HEK293 (cell line): Measurements from ENCODE around the gene SRGN.

Experiments used
- CTCF ChIA-PET: fragments of 350-600 bp; formaldehyde crosslinking; extraction: SDS; loops from one replicate; lab custom pipeline; 2021; ENCODE audit warnings: antibody characterized with exemption; lab: Yijun Ruan, JAX
- POLR2A ChIA-PET: fragments of 300-600 bp; formaldehyde crosslinking; extraction: SDS; loops from one replicate; lab custom pipeline; 2020; ENCODE audit warnings: antibody characterized with exemption, inconsistent platforms; lab: Yijun Ruan, JAX
- H3K27ac ChIP-seq: fragments of 200-500 bp; sonication (Bioruptor generic); 2 replicates; pipeline ENCODE4 v1.5.1; 2014; ENCODE audit warnings: low read depth, low read length, control low read depth, inconsistent platforms; ENCODE audit errors: extremely low read depth
- H3K36me3 ChIP-seq, 2 experiments: fragments of 200-500 bp in 1 of 2; sonication (Bioruptor generic) in 1 of 2; 1 replicate in 1 of 2; 2 replicates in 1 of 2; pipeline ENCODE4 v1.5.1; 2014 to 2017; ENCODE audit warnings: inconsistent platforms in 2 of 2, low read length in 2 of 2; ENCODE audit not compliant: control insufficient read depth in 2 of 2, insufficient read depth in 1 of 2
- H3K4me1 ChIP-seq: fragments of 200-500 bp; sonication (Bioruptor generic); 2 replicates; pipeline ENCODE4 v1.5.1; 2014; ENCODE audit warnings: mild to moderate bottlenecking, low read length, inconsistent platforms; ENCODE audit not compliant: control insufficient read depth, insufficient read depth
- H3K4me3 ChIP-seq: 2 replicates; pipeline ENCODE4 v1.5.1; 2011; ENCODE audit warnings: low read depth, mild to moderate bottlenecking, control low read depth, low read length, moderate library complexity
- H3K9me3 ChIP-seq: fragments of 200-500 bp; sonication (Bioruptor generic); 2 replicates; pipeline ENCODE4 v1.5.1; 2014; ENCODE audit warnings: low read depth, low read length, inconsistent platforms; ENCODE audit not compliant: control insufficient read depth, insufficient read depth
- KLF7 ChIP-seq: fragments of 450-650 bp; formaldehyde crosslinking; IDR thresholded peaks from 2 replicates; pipeline ENCODE4 v1.5.1; 2016; ENCODE audit warnings: missing biosample characterization, missing genetic modification characterization, borderline replicate concordance
- SCRT2 ChIP-seq: fragments of 450-650 bp; formaldehyde crosslinking; IDR thresholded peaks from 2 replicates; pipeline ENCODE4 v1.5.1; 2016; ENCODE audit warnings: missing biosample characterization, missing genetic modification characterization
- SP7 ChIP-seq: fragments of 450-650 bp; formaldehyde crosslinking; IDR thresholded peaks from 2 replicates; pipeline ENCODE4 v1.5.1; 2016; ENCODE audit warnings: missing biosample characterization, missing genetic modification characterization
- WT1 ChIP-seq: fragments of 450-650 bp; formaldehyde crosslinking; IDR thresholded peaks from 2 replicates; pipeline ENCODE4 v1.5.1; 2016; ENCODE audit warnings: missing biosample characterization, missing genetic modification characterization
- ZBTB21 ChIP-seq: fragments of 450-650 bp; formaldehyde crosslinking; IDR thresholded peaks from 2 replicates; pipeline ENCODE4 v1.5.1; 2017; ENCODE audit warnings: missing biosample characterization, missing genetic modification characterization
- ZFHX2 ChIP-seq: fragments of 450-650 bp; formaldehyde crosslinking; conservative IDR thresholded peaks from 2 replicates; pipeline ENCODE4 v1.5.1; 2016; ENCODE audit warnings: missing biosample characterization, missing genetic modification characterization
- ZIC2 ChIP-seq: fragments of 450-650 bp; formaldehyde crosslinking; IDR thresholded peaks from 2 replicates; pipeline ENCODE4 v1.5.1; 2016; ENCODE audit warnings: missing biosample characterization, missing genetic modification characterization
- ZNF138 ChIP-seq: fragments of 450-650 bp; formaldehyde crosslinking; IDR thresholded peaks from 2 replicates; pipeline ENCODE4 v1.5.1; 2016; ENCODE audit warnings: missing biosample characterization, missing genetic modification characterization, borderline replicate concordance
- ZNF2 ChIP-seq: fragments of 450-650 bp; formaldehyde crosslinking; IDR thresholded peaks from 2 replicates; pipeline ENCODE4 v1.5.1; 2016; ENCODE audit warnings: missing biosample characterization, missing genetic modification characterization
- ZNF223 ChIP-seq: fragments of 450-650 bp; formaldehyde crosslinking; IDR thresholded peaks from 2 replicates; pipeline ENCODE4 v1.5.1; 2016; ENCODE audit warnings: missing biosample characterization, missing genetic modification characterization
- ZNF248 ChIP-seq: fragments of 450-650 bp; formaldehyde crosslinking; IDR thresholded peaks from 2 replicates; pipeline ENCODE4 v1.5.1; 2017; ENCODE audit warnings: missing biosample characterization, missing genetic modification characterization
- ZNF501 ChIP-seq: fragments of 450-650 bp; formaldehyde crosslinking; IDR thresholded peaks from 2 replicates; pipeline ENCODE4 v1.5.1; 2016; ENCODE audit warnings: missing biosample characterization, missing genetic modification characterization
- ZNF558 ChIP-seq: fragments of 450-650 bp; formaldehyde crosslinking; IDR thresholded peaks from 2 replicates; pipeline ENCODE4 v1.5.1; 2016; ENCODE audit warnings: missing biosample characterization, missing genetic modification characterization
- ZNF561 ChIP-seq: fragments of 450-650 bp; IDR thresholded peaks from 2 replicates; pipeline ENCODE4 v1.5.1; 2018; ENCODE audit warnings: missing biosample characterization, missing genetic modification characterization, borderline replicate concordance
- ZNF654 ChIP-seq: fragments of 450-650 bp; formaldehyde crosslinking; IDR thresholded peaks from 2 replicates; pipeline ENCODE4 v1.5.1; 2016; ENCODE audit warnings: low read depth, missing biosample characterization, missing genetic modification characterization
- ZNF664 ChIP-seq: fragments of 450-650 bp; formaldehyde crosslinking; IDR thresholded peaks from 2 replicates; pipeline ENCODE4 v1.5.1; 2016; ENCODE audit warnings: missing biosample characterization, missing genetic modification characterization
- ZNF843 ChIP-seq: fragments of 450-650 bp; formaldehyde crosslinking; IDR thresholded peaks from 2 replicates; pipeline ENCODE4 v1.5.1; 2016; ENCODE audit warnings: missing biosample characterization, missing genetic modification characterization
- TF ChIP-seq, protein P1 (sequence below): fragments of 450-650 bp; formaldehyde crosslinking; IDR thresholded peaks from 2 replicates; pipeline ENCODE4; 2016; ENCODE audit warnings: missing biosample characterization, missing genetic modification characterization
- TF ChIP-seq, protein P2 (sequence below): fragments of 450-650 bp; formaldehyde crosslinking; IDR thresholded peaks from 2 replicates; pipeline ENCODE4 v1.5.1; 2016; ENCODE audit warnings: missing biosample characterization, missing genetic modification characterization
- TF ChIP-seq, protein P3 (sequence below): IDR thresholded peaks from 2 replicates; pipeline ENCODE4 v1.6.1; 2011; ENCODE audit warnings: mild to moderate bottlenecking, low read depth, low read length, borderline replicate concordance
- TF ChIP-seq, protein P4 (sequence below): fragments of 450-650 bp; formaldehyde crosslinking; IDR thresholded peaks from 2 replicates; pipeline ENCODE4 v1.5.1; 2016; ENCODE audit warnings: missing biosample characterization, missing genetic modification characterization
- TF ChIP-seq, protein P5 (sequence below): fragments of 450-650 bp; formaldehyde crosslinking; IDR thresholded peaks from 2 replicates; pipeline ENCODE4 v1.5.1; 2016; ENCODE audit warnings: missing biosample characterization, missing genetic modification characterization, borderline replicate concordance
- TF ChIP-seq, protein P6 (sequence below): fragments of 450-650 bp; formaldehyde crosslinking; IDR thresholded peaks from 2 replicates; pipeline ENCODE4 v1.5.1; 2016; ENCODE audit warnings: missing biosample characterization, missing genetic modification characterization
- TF ChIP-seq, protein P7 (sequence below): fragments of 450-650 bp; formaldehyde crosslinking; IDR thresholded peaks from 2 replicates; pipeline ENCODE4 v1.5.1; 2017; ENCODE audit warnings: missing biosample characterization, missing genetic modification characterization

The SRGN gene

DNA sequence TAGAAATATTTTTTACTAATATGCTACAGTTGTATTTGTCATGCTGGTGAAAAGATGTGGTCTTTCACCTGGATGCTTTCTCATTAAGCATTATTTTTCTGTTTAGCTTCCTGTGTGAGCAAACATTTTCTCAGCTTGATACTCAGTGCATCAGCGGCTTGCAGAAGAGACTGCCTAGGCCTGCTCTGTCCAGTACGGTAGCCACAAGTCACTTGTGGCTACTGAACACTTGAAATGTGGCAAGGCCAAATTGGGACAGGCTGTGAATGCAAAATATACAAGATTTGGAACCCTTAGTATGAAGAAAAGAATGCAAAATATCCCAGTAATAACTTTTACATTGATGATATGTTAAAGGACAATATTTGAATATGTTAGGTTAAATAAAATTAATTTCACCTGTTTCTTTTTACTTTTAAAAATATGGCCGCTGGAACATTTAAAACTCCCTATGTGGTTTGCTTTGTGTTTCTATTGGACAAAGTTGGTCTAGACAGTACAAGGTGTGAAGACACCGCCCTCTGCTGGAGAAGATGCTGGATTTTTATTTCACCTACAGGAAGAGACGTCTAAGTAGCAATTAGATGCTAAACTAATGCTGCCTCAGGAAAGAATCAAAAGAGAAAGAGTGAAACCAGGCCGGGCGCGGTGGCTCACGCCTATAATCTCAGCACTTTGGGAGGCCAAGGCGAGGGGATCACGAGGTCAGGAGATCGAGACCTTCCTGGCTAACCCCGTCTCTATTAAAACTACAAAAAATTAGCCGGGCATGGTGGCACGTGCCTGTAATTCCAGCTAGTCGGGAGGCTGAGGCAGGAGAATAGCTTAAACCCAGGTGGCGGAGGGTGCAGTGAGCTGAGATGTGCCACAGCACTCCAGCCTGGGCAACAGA is 5.3 kb downstream of the SRGN start:
- Histone ChIP-seq H3K4me3 (no peak overlapping the region), H3K9me3 (no peaks in the 10 kb centered on the region), H3K4me1 (no peaks in the 10 kb centered on the region), H3K27ac (no peak overlapping the region), H3K36me3 (no peaks in the 10 kb centered on the region)
- TF ChIP-seq, protein P1, sequence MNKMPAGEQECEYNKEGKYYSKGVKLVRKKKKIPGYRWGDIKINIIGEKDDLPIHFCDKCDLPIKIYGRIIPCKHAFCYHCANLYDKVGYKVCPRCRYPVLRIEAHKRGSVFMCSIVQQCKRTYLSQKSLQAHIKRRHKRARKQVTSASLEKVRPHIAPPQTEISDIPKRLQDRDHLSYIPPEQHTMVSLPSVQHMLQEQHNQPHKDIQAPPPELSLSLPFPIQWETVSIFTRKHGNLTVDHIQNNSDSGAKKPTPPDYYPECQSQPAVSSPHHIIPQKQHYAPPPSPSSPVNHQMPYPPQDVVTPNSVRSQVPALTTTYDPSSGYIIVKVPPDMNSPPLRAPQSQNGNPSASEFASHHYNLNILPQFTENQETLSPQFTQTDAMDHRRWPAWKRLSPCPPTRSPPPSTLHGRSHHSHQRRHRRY (tag by site-specific recombination): no peak
- TF ChIP-seq ZNF558 (tag by site-specific recombination): no peak
- TF ChIP-seq ZNF223 (tag by site-specific recombination): no peak
- no peak for TF ChIP-seq ZNF561 (tag by site-specific recombination)
- TF ChIP-seq ZNF2 (tag by site-specific recombination): 0 out of 2 replicates have a peak, but pooled peaks have one; percentile 51
- peak; percentile 69 for TF ChIP-seq SCRT2 (tag by site-specific recombination)
- TF ChIP-seq, protein P2, sequence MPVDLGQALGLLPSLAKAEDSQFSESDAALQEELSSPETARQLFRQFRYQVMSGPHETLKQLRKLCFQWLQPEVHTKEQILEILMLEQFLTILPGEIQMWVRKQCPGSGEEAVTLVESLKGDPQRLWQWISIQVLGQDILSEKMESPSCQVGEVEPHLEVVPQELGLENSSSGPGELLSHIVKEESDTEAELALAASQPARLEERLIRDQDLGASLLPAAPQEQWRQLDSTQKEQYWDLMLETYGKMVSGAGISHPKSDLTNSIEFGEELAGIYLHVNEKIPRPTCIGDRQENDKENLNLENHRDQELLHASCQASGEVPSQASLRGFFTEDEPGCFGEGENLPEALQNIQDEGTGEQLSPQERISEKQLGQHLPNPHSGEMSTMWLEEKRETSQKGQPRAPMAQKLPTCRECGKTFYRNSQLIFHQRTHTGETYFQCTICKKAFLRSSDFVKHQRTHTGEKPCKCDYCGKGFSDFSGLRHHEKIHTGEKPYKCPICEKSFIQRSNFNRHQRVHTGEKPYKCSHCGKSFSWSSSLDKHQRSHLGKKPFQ (tag by site-specific recombination): no peak
- TF ChIP-seq SP7 (tag by site-specific recombination): 0 out of 2 replicates have a peak, but pooled peaks have one; percentile 25
- TF ChIP-seq, protein P3, sequence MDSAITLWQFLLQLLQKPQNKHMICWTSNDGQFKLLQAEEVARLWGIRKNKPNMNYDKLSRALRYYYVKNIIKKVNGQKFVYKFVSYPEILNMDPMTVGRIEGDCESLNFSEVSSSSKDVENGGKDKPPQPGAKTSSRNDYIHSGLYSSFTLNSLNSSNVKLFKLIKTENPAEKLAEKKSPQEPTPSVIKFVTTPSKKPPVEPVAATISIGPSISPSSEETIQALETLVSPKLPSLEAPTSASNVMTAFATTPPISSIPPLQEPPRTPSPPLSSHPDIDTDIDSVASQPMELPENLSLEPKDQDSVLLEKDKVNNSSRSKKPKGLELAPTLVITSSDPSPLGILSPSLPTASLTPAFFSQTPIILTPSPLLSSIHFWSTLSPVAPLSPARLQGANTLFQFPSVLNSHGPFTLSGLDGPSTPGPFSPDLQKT: no peak
- TF ChIP-seq, protein P4, sequence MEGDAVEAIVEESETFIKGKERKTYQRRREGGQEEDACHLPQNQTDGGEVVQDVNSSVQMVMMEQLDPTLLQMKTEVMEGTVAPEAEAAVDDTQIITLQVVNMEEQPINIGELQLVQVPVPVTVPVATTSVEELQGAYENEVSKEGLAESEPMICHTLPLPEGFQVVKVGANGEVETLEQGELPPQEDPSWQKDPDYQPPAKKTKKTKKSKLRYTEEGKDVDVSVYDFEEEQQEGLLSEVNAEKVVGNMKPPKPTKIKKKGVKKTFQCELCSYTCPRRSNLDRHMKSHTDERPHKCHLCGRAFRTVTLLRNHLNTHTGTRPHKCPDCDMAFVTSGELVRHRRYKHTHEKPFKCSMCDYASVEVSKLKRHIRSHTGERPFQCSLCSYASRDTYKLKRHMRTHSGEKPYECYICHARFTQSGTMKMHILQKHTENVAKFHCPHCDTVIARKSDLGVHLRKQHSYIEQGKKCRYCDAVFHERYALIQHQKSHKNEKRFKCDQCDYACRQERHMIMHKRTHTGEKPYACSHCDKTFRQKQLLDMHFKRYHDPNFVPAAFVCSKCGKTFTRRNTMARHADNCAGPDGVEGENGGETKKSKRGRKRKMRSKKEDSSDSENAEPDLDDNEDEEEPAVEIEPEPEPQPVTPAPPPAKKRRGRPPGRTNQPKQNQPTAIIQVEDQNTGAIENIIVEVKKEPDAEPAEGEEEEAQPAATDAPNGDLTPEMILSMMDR (tag by site-specific recombination): peak; percentile 52
- TF ChIP-seq ZNF138 (tag by site-specific recombination): no peak
- no peak for TF ChIP-seq ZNF501 (tag by site-specific recombination)
- TF ChIP-seq KLF7 (tag by site-specific recombination): no peak
- no peak for TF ChIP-seq ZBTB21 (tag by site-specific recombination)
- no peak for TF ChIP-seq ZFHX2 (tag by site-specific recombination)
- no peak for TF ChIP-seq ZNF843 (tag by site-specific recombination)
- TF ChIP-seq WT1 (tag by site-specific recombination): no peak
- TF ChIP-seq ZNF248 (tag by site-specific recombination): no peak
- peak; percentile 93 for TF ChIP-seq ZNF654 (tag by site-specific recombination)
- TF ChIP-seq, protein P5, sequence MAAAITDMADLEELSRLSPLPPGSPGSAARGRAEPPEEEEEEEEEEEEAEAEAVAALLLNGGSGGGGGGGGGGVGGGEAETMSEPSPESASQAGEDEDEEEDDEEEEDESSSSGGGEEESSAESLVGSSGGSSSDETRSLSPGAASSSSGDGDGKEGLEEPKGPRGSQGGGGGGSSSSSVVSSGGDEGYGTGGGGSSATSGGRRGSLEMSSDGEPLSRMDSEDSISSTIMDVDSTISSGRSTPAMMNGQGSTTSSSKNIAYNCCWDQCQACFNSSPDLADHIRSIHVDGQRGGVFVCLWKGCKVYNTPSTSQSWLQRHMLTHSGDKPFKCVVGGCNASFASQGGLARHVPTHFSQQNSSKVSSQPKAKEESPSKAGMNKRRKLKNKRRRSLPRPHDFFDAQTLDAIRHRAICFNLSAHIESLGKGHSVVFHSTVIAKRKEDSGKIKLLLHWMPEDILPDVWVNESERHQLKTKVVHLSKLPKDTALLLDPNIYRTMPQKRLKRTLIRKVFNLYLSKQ: no peak
- TF ChIP-seq ZNF664 (tag by site-specific recombination): peak; percentile 98
- TF ChIP-seq, protein P6, sequence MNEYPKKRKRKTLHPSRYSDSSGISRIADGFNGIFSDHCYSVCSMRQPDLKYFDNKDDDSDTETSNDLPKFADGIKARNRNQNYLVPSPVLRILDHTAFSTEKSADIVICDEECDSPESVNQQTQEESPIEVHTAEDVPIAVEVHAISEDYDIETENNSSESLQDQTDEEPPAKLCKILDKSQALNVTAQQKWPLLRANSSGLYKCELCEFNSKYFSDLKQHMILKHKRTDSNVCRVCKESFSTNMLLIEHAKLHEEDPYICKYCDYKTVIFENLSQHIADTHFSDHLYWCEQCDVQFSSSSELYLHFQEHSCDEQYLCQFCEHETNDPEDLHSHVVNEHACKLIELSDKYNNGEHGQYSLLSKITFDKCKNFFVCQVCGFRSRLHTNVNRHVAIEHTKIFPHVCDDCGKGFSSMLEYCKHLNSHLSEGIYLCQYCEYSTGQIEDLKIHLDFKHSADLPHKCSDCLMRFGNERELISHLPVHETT (tag by site-specific recombination): no peak
- TF ChIP-seq, protein P7, sequence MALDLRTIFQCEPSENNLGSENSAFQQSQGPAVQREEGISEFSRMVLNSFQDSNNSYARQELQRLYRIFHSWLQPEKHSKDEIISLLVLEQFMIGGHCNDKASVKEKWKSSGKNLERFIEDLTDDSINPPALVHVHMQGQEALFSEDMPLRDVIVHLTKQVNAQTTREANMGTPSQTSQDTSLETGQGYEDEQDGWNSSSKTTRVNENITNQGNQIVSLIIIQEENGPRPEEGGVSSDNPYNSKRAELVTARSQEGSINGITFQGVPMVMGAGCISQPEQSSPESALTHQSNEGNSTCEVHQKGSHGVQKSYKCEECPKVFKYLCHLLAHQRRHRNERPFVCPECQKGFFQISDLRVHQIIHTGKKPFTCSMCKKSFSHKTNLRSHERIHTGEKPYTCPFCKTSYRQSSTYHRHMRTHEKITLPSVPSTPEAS (tag by site-specific recombination): no peak
- no peak for TF ChIP-seq ZIC2
- ChIA-PET POLR2A (interaction anchor here (0.6 kb wide), 1 partner anchor 106 kb away, joined by 3 read pairs; no protein-coding TSS in a partner anchor), CTCF (interaction anchor here (0.5 to 1.8 kb wide), 13 partner anchors 7 to 1309 kb away, joined by 3 to 12 read pairs (median 3); partner anchors contain the start of gene DDX21)
